NB4 (cell line): ENCODE data around the gene PCGF1.

Experiments
- DNase-seq: peaks from one replicate; pipeline ENCODE4 v3.0.0; 2010; ENCODE audit warnings: low read depth
- H3K4me3 ChIP-seq: one replicate; pipeline ENCODE4 v1.5.1; 2011; ENCODE audit warnings: mild to moderate bottlenecking, low read depth, low read length, moderate library complexity
- MYC ChIP-seq: IDR thresholded peaks from 2 replicates; pipeline ENCODE4 v1.6.1; 2011; ENCODE audit warnings: low read depth, low read length
- POLR2A ChIP-seq: IDR thresholded peaks from 2 replicates; pipeline ENCODE4 v1.6.1; 2011; ENCODE audit warnings: mild to moderate bottlenecking; ENCODE audit not compliant: insufficient read length; ENCODE audit errors: extremely low read depth
- TF ChIP-seq, protein P1 (sequence below): IDR thresholded peaks from one replicate; pipeline ENCODE4 v1.5.1; 2012; ENCODE audit warnings: low read depth, low read length
- TF ChIP-seq, protein P2 (sequence below): IDR thresholded peaks from 2 replicates; pipeline ENCODE4 v1.6.1; 2011; ENCODE audit warnings: low read depth, low read length

Gene PCGF1

DNA sequence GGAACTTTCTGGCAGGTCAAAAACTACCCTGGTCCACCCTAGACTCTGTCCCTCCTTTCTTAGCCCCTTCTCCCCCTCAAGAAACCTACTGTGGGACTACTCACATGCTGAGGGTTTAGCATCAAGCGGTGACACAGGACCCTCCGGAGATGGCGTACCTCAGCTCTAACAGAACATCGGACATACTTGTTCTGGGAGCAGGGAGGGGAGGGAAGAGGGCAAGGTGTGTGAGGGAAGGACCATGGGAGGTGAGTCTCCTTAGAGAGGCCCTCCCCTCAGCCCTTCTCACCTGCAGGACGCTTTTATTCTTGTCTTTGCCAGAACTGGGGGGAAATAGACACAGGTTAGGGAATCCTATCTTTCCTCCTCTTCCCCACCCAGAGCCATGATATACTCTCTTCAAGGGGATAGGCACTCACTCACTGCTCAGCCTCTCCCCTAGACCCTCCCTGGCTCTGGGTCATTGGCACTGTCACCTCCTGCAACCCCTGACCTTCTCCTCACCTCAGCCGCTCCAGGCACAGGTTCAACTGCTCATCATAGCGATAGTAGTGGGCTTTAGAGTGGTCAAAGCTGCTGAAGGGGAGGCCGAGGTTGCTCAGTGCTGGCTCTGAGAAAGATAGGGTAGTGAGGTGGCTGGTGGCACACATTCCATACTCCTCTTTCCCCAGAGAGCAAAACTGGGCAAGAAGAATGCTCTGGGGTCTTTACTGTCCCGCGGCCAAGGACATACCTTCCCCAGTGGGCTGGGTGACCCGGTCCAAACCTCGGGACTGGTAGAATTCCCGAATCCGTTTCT is 1.8 kb downstream of the PCGF1 start:
- DNase-seq, result no peak
- peak overlapping the region; percentile 39 for H3K4me3 ChIP-seq
- TF ChIP-seq, protein P1, sequence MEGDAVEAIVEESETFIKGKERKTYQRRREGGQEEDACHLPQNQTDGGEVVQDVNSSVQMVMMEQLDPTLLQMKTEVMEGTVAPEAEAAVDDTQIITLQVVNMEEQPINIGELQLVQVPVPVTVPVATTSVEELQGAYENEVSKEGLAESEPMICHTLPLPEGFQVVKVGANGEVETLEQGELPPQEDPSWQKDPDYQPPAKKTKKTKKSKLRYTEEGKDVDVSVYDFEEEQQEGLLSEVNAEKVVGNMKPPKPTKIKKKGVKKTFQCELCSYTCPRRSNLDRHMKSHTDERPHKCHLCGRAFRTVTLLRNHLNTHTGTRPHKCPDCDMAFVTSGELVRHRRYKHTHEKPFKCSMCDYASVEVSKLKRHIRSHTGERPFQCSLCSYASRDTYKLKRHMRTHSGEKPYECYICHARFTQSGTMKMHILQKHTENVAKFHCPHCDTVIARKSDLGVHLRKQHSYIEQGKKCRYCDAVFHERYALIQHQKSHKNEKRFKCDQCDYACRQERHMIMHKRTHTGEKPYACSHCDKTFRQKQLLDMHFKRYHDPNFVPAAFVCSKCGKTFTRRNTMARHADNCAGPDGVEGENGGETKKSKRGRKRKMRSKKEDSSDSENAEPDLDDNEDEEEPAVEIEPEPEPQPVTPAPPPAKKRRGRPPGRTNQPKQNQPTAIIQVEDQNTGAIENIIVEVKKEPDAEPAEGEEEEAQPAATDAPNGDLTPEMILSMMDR, result no peak
- TF ChIP-seq, protein P2, sequence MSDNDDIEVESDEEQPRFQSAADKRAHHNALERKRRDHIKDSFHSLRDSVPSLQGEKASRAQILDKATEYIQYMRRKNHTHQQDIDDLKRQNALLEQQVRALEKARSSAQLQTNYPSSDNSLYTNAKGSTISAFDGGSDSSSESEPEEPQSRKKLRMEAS, result no peak
- TF ChIP-seq MYC (no peak), POLR2A (no peak)

DNA sequence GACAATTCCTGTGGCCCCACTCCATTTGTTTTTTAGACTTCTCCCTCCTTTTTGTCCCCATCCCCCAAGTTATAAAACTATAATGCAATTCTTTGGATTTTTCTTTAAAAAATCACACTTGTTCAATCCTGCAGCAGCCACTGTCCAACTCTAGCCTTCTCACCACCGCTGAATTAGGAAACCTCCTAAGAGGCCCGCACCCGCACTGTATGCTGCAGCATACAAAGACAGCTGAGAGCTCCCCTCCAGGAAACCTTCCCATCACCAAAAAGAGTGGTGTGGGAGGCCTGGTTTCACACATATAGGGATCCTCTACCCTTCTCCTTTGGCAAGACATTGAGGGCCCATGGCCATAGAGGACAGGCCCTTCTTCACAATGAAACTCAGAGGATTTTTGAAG is 2.9 kb downstream of the PCGF1 start:
- TF ChIP-seq, protein P1, result no peak
- TF ChIP-seq MYC (no peak), POLR2A (no peak)
- TF ChIP-seq, protein P2, result no peak
- DNase-seq, result no peak
- no peak overlapping the region for H3K4me3 ChIP-seq

DNA sequence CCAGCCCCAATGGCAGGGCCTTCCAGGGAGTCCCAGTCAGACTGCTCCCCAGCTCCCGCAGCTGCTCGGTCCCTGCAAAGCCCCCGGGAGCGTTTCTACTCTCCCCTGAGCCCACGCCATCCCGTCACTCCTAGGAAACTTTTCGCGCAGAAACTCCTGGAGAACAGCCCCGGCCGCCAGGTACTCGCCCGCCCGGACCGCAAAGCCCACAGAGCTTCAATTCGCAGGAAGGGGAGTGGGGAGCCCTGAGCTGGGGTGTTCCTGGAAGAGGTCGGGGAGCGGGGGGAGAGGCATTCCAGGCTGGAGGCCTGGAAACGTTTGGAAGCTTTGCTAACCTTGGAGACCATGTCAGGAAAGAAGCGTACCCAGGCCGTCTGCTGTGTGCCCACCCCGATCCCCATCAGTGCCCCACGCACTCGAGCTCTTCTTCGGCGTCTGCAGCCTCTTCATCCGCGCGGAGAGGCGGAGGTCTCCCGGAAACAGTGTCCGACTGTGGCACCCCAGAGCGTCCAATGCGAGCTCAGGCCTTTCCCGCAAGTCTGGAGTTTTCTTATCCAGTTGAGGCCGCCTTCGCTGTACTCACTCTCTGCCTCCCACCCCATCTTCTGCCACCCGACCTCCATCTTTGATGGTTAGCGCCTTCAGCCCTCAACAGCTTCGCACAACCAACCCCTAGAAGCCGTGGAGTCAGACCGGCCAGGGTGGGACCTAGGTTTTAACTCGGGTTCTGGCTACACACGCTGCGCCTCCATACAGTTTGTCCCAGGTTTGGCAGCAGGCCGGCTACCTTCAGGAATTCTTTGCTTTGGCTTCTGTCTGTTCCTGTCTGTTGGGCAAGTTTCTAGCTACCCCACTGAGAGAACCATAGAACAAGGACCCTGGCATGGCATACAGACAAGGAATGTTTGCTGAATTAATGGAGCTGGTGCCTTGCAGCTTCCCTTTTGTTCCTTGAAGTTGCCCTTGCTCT is 3.7 kb downstream of the PCGF1 start:
- no peak for TF ChIP-seq POLR2A
- TF ChIP-seq, protein P1, result no peak
- TF ChIP-seq, protein P2, result no peak
- no peak for TF ChIP-seq MYC
- DNase-seq, result no peak
- no peak overlapping the region for H3K4me3 ChIP-seq

DNA sequence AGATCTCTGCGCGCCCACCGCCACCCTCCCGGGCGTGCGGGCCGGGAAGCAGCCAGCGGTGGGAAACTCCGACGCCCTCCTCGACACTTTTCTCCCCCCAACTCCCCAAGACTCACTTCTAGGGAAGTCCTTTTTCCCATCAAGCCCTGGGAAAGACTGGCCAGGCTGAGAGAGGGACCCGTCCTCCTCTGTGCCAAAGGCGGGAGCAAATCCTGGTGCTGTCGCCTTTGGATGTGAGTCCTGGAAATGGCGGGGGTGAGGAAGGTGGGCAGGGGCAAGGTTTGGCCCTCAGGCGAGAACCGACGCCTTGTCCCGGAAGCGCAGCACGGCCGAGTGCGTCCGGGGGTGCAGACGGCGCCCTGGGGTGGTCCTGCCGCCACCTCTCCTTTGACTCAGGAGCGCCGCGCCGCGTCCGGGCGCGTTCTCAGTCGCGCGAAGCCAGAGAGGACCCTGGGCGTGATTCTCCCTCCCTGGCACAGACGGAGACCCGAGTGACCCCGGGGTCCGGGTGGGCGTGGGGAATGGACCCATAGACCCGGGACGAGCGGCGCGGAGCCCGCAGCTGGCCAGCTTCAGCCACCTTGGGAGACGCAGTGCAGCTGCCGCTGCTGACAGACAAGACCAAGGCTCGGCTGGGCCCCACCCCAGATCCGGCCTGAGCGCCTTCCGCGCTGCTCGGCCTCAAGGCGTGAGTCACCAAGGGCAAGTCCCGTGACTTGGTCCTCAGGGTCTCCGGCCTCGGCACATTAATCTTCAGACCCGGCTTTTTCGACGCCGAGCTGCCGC is 4.6 kb downstream of the PCGF1 start:
- TF ChIP-seq POLR2A, result no peak
- TF ChIP-seq, protein P2, result 0 out of 2 replicates have a peak, but pooled peaks have one; percentile 13
- TF ChIP-seq, protein P1, result peak; percentile 14
- peak overlapping the region; percentile 43 for H3K4me3 ChIP-seq
- peak; percentile 85 for DNase-seq

DNA sequence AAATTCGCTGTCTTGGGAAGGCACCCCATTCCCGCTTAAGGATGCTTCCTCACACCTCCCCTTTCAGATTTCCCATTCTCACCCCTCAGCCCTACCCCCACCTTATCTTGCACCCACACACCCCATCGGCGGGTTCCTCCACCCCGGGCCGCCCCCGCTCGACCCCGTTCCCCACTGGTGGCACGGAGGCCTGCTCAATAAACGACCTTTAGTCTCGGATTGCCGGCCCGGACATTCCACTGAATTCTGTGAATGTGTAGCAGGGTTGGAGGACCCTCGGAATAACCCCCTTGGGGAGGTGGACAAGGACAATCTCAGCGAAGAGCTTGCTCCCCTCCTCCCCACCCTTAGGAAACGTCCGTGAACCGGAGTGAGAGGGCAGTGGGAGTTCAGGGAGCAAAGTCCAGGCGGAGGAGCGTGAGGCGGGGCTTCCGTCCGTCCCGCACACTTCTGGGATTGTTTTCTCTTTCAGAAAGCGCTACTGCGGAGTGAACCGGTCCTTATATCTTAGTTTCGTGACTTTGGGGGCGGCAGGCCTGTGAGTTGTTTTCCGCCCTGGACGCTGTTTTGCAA is 5.3 kb downstream of the PCGF1 start:
- TF ChIP-seq MYC (no peak), POLR2A (no peak)
- TF ChIP-seq, protein P1, result no peak
- TF ChIP-seq, protein P2, result no peak
- no peak for DNase-seq
- no peak overlapping the region for H3K4me3 ChIP-seq
